Ovary (tissue), 3 donors: ENCODE results near the gene IRF2BP1.

Experiments
- CTCF ChIP-seq, 3 donors: fragments of 450-650 bp in 2 of 3; fragments of 200-600 bp in 1 of 3; IDR thresholded peaks; one replicate each; pipeline versions ENCODE4 v1.5.1 to v1.8.0; 2016 to 2022; ENCODE audit warnings: antibody characterized with exemption in 3 of 3, mild to moderate bottlenecking in 1 of 3
- EP300 ChIP-seq: sonication (generic); formaldehyde crosslinking; IDR thresholded peaks from one replicate; pipeline ENCODE4 v1.6.1; 2017; ENCODE audit warnings: antibody characterized with exemption
- POLR2A ChIP-seq: fragments of 450-650 bp; IDR thresholded peaks from one replicate; pipeline ENCODE4 v1.6.1; 2017; ENCODE audit warnings: antibody characterized with exemption, mild to moderate bottlenecking, moderate library complexity
- donor health status: DM: no; HTN: no; CAD: no.

- TF ChIP-seq POLR2A (no peak), CTCF (IDR thresholded peaks at IDR 0.05) (no peak), EP300 (no peak)
Measured at GRCh38 chr19:45874620-45874966, 11.3 kb downstream of the IRF2BP1 start.
